ENCODE data around the gene EFCAB6. TPM values are rescaled to one million over a fixed set of nuclear protein-coding genes. Genes with fewer than 3 reads are reported as not detected.
A peak's percentile ranks its signal among the peaks of the same experiment; 100 is the strongest.

Gene EFCAB6
- total RNA-seq, 1 donor from 2014 or later = not detected

DNA sequence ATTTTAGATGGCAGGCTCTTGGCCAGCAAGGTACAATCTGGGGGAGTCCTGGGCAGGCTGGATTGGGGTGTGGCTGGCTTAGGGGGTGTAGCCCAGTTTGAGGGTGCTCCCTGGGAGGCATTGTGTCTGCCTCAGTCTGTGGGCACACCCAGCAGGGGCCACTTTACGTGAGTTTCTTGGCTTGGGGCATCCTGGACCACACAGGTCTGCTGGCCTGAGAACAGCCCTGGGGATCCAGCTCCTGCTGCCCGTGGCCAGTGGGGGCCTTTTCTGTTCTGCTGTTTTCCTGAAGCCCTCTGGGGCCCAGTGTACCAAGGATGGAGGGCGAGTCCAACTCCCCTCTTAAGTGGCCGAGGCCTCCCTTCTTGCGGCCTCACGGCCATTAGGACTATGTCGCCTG, 328.4 kb downstream of the EFCAB6 start:
- intact Hi-C loops (cut with micrococcal nuclease) = no loop called here
- DNase-seq (no peak), ATAC-seq (ENCODE audit: low read depth) (no peak)
- TF ChIP-seq CTCF (IDR thresholded peaks at IDR 0.05) = no peak
- Mint-ChIP-seq H3K36me3 (ENCODE audit: low read depth) (no peaks in the 10 kb centered on the region), H3K27ac (no peak overlapping the region), H3K4me3 (no peak overlapping the region), H3K27me3 (peaks cover 8% of the 10 kb centered on the region), H3K9me3 (no peaks in the 10 kb centered on the region), H3K4me1 (peaks cover 26% of the 10 kb centered on the region)
- ChIA-PET POLR2A (no interaction called here), CTCF (no interaction called here)

DNA sequence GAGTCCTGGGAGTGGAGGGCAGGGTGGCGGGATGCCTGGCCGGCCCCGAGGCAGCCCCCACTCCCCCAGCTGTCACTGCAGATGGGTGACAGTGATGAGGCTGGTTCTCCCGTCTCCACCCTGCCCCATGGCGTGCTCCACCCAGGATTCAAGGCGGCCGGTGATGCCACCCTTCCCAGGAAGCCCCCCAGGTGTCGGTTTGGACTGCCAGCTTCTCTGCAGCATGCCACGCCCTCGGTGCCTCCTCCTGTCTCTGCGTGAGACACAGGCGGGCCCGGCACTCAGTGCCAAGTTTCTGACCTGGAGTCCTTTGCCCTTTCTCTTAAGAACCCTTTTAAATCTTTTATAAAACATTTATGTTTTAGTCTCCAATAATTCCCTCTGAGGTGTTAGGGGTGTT, 328.8 kb downstream of the EFCAB6 start:
- no peak for TF ChIP-seq CTCF (IDR thresholded peaks at IDR 0.05)
- no peak overlapping the region for H3K27ac Mint-ChIP-seq
- ATAC-seq (ENCODE audit: low read depth) (no peak), DNase-seq (no peak)
- no peaks in the 10 kb centered on the region for H3K9me3 Mint-ChIP-seq
- peaks cover 8% of the 10 kb centered on the region for H3K27me3 Mint-ChIP-seq
- H3K4me3 Mint-ChIP-seq = no peak overlapping the region
- intact Hi-C loops (cut with micrococcal nuclease) = no loop called here
- H3K4me1 Mint-ChIP-seq = peaks cover 26% of the 10 kb centered on the region
- POLR2A ChIA-PET = no interaction called here
- H3K36me3 Mint-ChIP-seq (ENCODE audit: low read depth) = no peaks in the 10 kb centered on the region
- CTCF ChIA-PET = no interaction called here

GRCh38 chr22:43482318-43482625, 329.8 kb downstream of the EFCAB6 start:
- intact Hi-C loops (cut with micrococcal nuclease) = no loop called here
- peak overlapping the region; percentile 81 for H3K4me3 Mint-ChIP-seq
- H3K9me3 Mint-ChIP-seq = no peaks in the 10 kb centered on the region
- H3K27ac Mint-ChIP-seq = no peak overlapping the region
- peaks cover 26% of the 10 kb centered on the region for H3K4me1 Mint-ChIP-seq
- no peaks in the 10 kb centered on the region for H3K36me3 Mint-ChIP-seq (ENCODE audit: low read depth)
- CTCF ChIA-PET = no interaction called here
- POLR2A ChIA-PET = no interaction called here
- no peak for ATAC-seq (ENCODE audit: low read depth)
- TF ChIP-seq CTCF (IDR thresholded peaks at IDR 0.05) = no peak
- no peak for DNase-seq
- H3K27me3 Mint-ChIP-seq = peaks cover 7% of the 10 kb centered on the region

GRCh38 chr22:43481568-43482317, 330.4 kb downstream of the EFCAB6 start:
- H3K4me3 Mint-ChIP-seq = peak overlapping the region; percentile 81
- no peaks in the 10 kb centered on the region for H3K9me3 Mint-ChIP-seq
- H3K27me3 Mint-ChIP-seq = peaks cover 1% of the 10 kb centered on the region
- no peak for TF ChIP-seq CTCF (IDR thresholded peaks at IDR 0.05)
- peak overlapping the region; percentile 74 for H3K27ac Mint-ChIP-seq
- no peaks in the 10 kb centered on the region for H3K36me3 Mint-ChIP-seq (ENCODE audit: low read depth)
- ATAC-seq (ENCODE audit: low read depth) (peak; percentile 49), DNase-seq (no peak)
- ChIA-PET POLR2A (no interaction called here), CTCF (no interaction called here)
- intact Hi-C loops (cut with micrococcal nuclease) = loop anchor here (2.0 kb wide), 1 partner anchor 93 kb away; no protein-coding TSS in a partner anchor
- peaks cover 26% of the 10 kb centered on the region for H3K4me1 Mint-ChIP-seq

DNA sequence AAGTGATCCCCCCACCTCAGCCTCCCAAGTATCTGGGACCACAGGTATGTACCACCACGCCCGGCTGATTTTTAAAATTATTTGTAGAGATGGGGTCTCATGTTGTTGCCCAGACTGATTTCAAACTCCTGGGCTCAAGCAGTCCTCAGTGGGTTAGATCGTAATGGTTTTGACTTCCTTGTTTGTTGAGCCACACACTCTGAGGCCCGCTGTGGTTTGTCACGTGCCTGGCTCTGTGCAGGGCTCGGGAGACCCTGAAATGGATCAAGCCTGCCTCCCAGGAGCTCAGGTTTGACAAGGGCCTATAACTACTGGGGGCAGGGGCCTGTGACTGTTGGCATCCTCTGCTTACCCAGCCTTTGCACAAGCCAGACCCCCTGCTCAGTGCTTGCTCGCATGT, 332.1 kb downstream of the EFCAB6 start:
- H3K27ac Mint-ChIP-seq = no peak overlapping the region
- DNase-seq = no peak
- H3K36me3 Mint-ChIP-seq (ENCODE audit: low read depth) = no peaks in the 10 kb centered on the region
- peaks cover 26% of the 10 kb centered on the region for H3K4me1 Mint-ChIP-seq
- H3K27me3 Mint-ChIP-seq = no peaks in the 10 kb centered on the region
- H3K9me3 Mint-ChIP-seq = no peaks in the 10 kb centered on the region
- intact Hi-C loops (cut with micrococcal nuclease) = loop anchor here (2.0 kb wide), 1 partner anchor 91 kb away; no protein-coding TSS in a partner anchor
- no peak for TF ChIP-seq CTCF (IDR thresholded peaks at IDR 0.05)
- H3K4me3 Mint-ChIP-seq = no peak overlapping the region
- POLR2A ChIA-PET = interaction anchor here (0.7 kb wide), 1 partner anchor 263 kb away, joined by 3 read pairs; no protein-coding TSS in a partner anchor
- CTCF ChIA-PET = no interaction called here
- no peak for ATAC-seq (ENCODE audit: low read depth)
